Measurements from ENCODE around the gene GALC.

GALC gene

GRCh38 chr14:87952307-87953094 lies 40.5 kb downstream of the GALC start:
- no peak for DNase-seq

- DNase-seq: no peak
Observed at GRCh38 chr14:87944987-87945604, 47.9 kb downstream of the GALC start.

DNA sequence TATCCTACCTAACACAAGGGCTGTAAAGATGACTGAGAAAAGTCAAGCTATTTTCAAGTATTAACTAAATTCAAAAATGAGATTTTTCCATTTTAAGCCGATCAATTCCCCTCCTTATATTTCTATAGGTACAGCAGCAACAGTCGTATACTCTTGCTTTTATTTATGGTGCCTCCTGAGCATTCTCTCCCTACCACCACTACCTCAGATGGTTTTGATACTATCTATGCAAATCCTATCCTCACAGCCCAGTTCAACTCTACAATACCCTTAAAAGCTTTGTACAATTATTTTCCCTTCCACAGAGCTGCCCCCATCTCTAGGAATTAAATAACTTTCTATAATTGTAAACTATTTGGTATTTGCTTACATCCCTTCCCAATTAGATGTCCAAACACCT lies 52.1 kb downstream of the GALC start:
- no peak for DNase-seq

DNA sequence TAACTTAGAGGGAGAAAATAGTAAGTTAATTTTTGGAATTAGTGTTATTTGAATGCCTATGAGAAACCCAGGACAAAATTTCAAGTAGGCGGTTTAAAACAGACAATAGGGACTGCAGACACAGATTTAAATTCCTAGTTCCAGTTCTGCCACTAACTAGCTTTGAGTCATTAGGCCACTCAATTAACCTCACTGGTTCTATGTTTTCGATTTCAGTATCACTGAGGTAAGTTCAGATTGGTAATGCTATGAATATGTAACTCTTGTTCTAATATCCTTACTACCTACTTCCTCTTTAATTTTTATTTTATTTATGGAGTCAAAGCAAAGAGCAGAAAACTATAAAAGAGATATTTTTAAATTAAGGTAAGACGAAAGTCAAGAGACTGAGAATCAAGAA lies 52.6 kb downstream of the GALC start:
- DNase-seq: no peak

- DNase-seq: no peak
Observed at GRCh38 chr14:87935886-87936285, 57.1 kb downstream of the GALC start.

DNA sequence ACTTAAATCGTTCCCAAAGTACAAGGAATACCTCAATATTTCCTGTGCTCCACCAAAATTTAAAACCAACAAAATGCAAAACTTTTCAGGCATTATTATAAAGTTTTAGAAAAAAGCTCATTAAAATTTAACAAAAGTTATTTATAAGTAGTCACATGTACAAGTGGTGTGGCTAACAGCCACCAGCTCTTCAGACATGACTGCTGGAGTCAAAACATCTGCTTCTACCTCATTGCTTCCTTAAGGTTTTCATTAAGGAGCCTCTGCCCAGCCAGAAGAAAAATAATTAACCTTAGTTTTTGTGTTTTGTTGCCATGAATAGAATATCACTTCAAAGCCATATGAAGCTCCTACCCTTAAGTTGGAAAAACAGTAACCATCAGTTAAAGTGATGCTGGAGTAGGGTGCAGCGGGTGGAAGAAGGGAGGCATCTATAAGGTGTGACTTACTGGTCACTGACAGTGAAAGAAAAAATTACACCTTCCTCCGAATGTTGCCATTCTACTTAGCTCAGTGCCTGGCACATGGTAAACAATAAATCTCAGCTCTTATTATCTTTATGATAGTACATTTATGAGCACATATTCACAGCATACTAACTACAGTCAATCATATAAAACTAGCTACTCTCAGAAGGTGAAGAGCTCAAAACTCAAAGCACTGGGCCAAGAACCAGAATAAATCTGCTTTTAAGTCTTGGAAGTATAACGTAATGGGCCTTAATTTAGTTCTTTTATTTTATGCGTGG lies 57.7 kb downstream of the GALC start:
- DNase-seq: no peak

DNA sequence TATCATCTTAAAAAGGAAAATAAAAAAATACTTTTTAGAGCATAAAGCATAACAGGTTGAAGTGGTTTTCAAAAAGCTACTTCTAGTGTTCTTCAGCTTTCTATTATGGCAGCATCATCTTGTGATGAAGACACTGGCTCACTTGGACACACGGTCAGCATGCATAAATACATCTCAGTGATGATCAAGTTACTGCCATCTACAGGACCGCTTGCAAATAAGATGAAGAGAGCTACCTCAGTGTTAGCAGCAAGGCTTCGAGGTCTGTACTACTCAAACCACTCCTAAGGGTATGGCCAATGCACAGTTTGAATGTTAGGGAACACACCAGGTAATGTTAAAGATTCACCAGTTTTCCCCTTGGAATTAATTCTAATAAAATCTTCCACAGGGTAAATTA lies 58.8 kb downstream of the GALC start:
- no peak for DNase-seq

GRCh38 chr14:87916886-87917275 lies 76.1 kb downstream of the GALC start:
- no peak for DNase-seq

GRCh38 chr14:87916103-87916885 lies 76.7 kb downstream of the GALC start:
- no peak for DNase-seq

- no peak for DNase-seq
Observed at GRCh38 chr14:87908550-87908949, 84.4 kb downstream of the GALC start.

GRCh38 chr14:87901652-87902051 lies 91.3 kb downstream of the GALC start:
- DNase-seq: no peak

DNA sequence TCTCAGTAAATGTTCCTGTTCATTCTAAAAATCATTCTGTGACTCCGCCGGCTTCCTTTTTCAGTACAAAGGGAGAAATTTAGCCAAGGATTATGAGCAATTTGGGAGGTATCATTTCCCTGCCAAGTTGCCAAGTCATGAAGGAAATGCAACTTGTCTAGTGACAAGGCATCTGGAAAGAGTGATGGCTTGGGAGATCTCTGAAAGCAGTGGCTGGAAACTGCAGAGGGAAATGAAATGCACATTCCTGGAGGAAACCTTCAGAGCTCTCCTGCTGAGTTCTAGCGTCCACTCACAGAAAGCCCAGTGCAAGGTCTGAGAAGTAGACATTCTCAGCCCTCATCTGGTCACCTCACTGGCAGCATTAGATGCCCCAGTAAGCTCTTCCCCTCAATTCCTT lies 91.7 kb downstream of the GALC start:
- DNase-seq: no peak

GRCh38 chr14:87899228-87899627 lies 93.8 kb downstream of the GALC start:
- DNase-seq: no peak

- no peak for DNase-seq
Observed at GRCh38 chr14:87898301-87898700, 94.7 kb downstream of the GALC start.

- no peak for DNase-seq
Observed at GRCh38 chr14:87896393-87897380, 96.3 kb downstream of the GALC start.

- no peak for DNase-seq
Observed at GRCh38 chr14:87894920-87895319, 98.1 kb downstream of the GALC start.

DNA sequence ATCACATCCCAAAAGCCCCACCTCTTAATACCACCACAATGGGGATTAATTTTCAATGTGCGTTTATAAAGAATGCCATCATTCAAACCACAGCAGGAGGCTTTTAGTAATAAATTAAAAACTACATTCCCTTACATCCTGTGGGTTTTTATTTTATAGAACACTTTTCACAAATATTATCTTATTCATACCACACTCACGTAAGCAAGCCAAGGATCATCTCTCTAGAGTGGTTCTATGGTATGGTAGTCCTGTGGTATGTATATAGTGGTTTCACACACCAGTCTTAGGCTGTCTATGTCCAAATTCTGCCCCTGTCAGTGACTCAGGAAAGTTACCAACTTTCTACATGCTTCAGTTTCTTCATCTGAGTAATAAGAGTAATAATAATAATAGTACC lies 100.2 kb downstream of the GALC start:
- no peak for DNase-seq

GRCh38 chr14:87888136-87888999 lies 104.6 kb downstream of the GALC start:
- DNase-seq: no peak

DNA sequence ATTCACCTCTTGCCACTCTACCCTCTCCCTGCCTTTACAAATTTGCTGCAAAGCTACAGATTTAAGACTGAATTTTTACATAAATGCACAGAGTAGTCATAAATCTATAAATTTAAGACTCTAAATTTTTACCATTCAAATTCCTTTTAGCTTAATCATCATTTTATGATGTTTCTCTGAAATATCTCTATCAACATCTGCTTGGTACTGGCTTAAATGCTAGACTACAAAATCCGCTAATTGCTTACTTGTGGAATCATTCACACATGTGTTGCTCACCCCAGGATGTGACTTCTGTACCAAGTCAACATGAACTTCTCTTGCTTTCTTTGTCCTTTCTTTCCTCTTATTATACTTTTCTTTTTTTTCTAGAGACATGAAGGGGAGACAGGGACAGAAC lies 109.2 kb downstream of the GALC start:
- DNase-seq: no peak

Data from 8988T (cell line).